IMR-90 (cell line): ENCODE results near the gene TNFRSF14. TPM values are rescaled to one million over a fixed set of nuclear protein-coding genes. Genes with fewer than 3 reads are reported as not detected.

Experiments used
- ATAC-seq: fragments of 200-7000 bp; cut with Tn5 transposase; 2 replicates; pipeline ENCODE4 v1.9.1; 2020; ENCODE audit warnings: low read depth, mild to moderate bottlenecking, moderate library complexity
- BruUV-seq: library from RNA; stranded (reverse); fragments of 400-500 nt; replicated peaks from 2 replicates; lab custom pipeline; 2021; lab: Mats Ljungman, UMichigan
- CTCF ChIA-PET: fragments of 300-600 bp; formaldehyde crosslinking; extraction: SDS; loops from one replicate; lab custom pipeline; 2021; ENCODE audit warnings: antibody characterized with exemption; lab: Yijun Ruan, JAX
- POLR2A ChIA-PET: fragments of 300-600 bp; sonication (Branson Sonifier 250); formaldehyde crosslinking; loops from one replicate; lab custom pipeline; 2022; ENCODE audit warnings: antibody characterized with exemption; ENCODE audit not compliant: unreplicated experiment; lab: Charles Lee
- DNase-seq: peaks from one replicate; pipeline ENCODE4 v3.0.0; 2013
- H2AFZ ChIP-seq: replicated peaks from 2 replicates; pipeline ENCODE3; 2013; ENCODE audit warnings: low read length, mild to moderate bottlenecking; ENCODE audit not compliant: poor library complexity
- H2AK5ac ChIP-seq: 2 replicates; pipeline ENCODE4 v1.6.1; 2013; ENCODE audit warnings: low read depth, low read length, inconsistent platforms
- H2AK9ac ChIP-seq: replicated peaks from 2 replicates; pipeline ENCODE3; 2013; ENCODE audit warnings: mild to moderate bottlenecking, low read depth, low read length, moderate library complexity; ENCODE audit not compliant: poor library complexity
- H2BK120ac ChIP-seq: 2 replicates; pipeline ENCODE4 v1.6.1; 2013; ENCODE audit warnings: low read depth, low read length, inconsistent platforms
- H2BK15ac ChIP-seq: 3 replicates; pipeline ENCODE4 v1.6.1; 2013; ENCODE audit warnings: low read depth, low read length, inconsistent platforms
- H2BK20ac ChIP-seq: 2 replicates; pipeline ENCODE4 v1.6.1; 2013; ENCODE audit warnings: low read depth, mild to moderate bottlenecking, inconsistent platforms, low read length, moderate library complexity
- H2BK5ac ChIP-seq: 2 replicates; pipeline ENCODE4 v1.6.1; 2013; ENCODE audit warnings: mild to moderate bottlenecking, low read depth, low read length, inconsistent platforms; ENCODE audit not compliant: poor library complexity, severe bottlenecking
- H3K14ac ChIP-seq: replicated peaks from 2 replicates; pipeline ENCODE4 v1.6.1; 2013; ENCODE audit warnings: low read depth, low read length, inconsistent platforms
- H3K18ac ChIP-seq: 2 replicates; pipeline ENCODE4 v1.6.1; 2013; ENCODE audit warnings: low read depth, low read length, control low read depth
- H3K23ac ChIP-seq: 2 replicates; pipeline ENCODE4 v1.6.1; 2013; ENCODE audit warnings: low read depth, low read length, inconsistent platforms
- H3K27ac ChIP-seq: 2 replicates; pipeline ENCODE4 v1.5.1; 2013; ENCODE audit warnings: mild to moderate bottlenecking, control low read depth, low read length; ENCODE audit not compliant: insufficient read depth
- H3K27me3 ChIP-seq: 2 replicates; pipeline ENCODE4 v1.6.1; 2013; ENCODE audit warnings: low read length; ENCODE audit not compliant: control insufficient read depth, insufficient read depth
- H3K36me3 ChIP-seq: 2 replicates; pipeline ENCODE4 v1.6.1; 2013; ENCODE audit warnings: low read length, mixed read lengths; ENCODE audit not compliant: control insufficient read depth, insufficient read depth
- H3K4ac ChIP-seq: 2 replicates; pipeline ENCODE4 v1.6.1; 2013; ENCODE audit warnings: low read depth, low read length, inconsistent platforms
- H3K4me1 ChIP-seq: 2 replicates; pipeline ENCODE4 v1.6.1; 2013; ENCODE audit warnings: low read length, mixed read lengths; ENCODE audit not compliant: control insufficient read depth, insufficient read depth
- H3K4me2 ChIP-seq: 2 replicates; pipeline ENCODE4 v1.6.1; 2013; ENCODE audit warnings: low read depth, mild to moderate bottlenecking, control low read depth, low read length, moderate library complexity
- H3K4me3 ChIP-seq: 2 replicates; pipeline ENCODE4 v1.5.1; 2013; ENCODE audit warnings: low read depth, mild to moderate bottlenecking, control low read depth, low read length, moderate library complexity; ENCODE audit not compliant: insufficient read depth
- H3K56ac ChIP-seq: 2 replicates; pipeline ENCODE4 v1.6.1; 2013; ENCODE audit warnings: low read length, inconsistent platforms; ENCODE audit not compliant: insufficient read depth; ENCODE audit errors: extremely low read depth
- H3K79me1 ChIP-seq, 2 experiments: 2 replicates each; pipeline ENCODE4 v1.6.1; 2013; ENCODE audit warnings: low read length in 2 of 2, inconsistent platforms in 1 of 2, low read depth in 1 of 2
- H3K9ac ChIP-seq: 2 replicates; pipeline ENCODE4 v1.6.1; 2013; ENCODE audit warnings: low read depth, low read length, control low read depth
- H3K9me1 ChIP-seq: 2 replicates; pipeline ENCODE4 v1.6.1; 2013; ENCODE audit warnings: low read length, inconsistent platforms; ENCODE audit not compliant: insufficient read depth
- H3K9me3 ChIP-seq: 2 replicates; pipeline ENCODE4 v1.6.1; 2013; ENCODE audit warnings: low read length; ENCODE audit not compliant: control insufficient read depth, insufficient read depth
- H4K20me1 ChIP-seq: 2 replicates; pipeline ENCODE4 v1.6.1; 2013; ENCODE audit warnings: low read length, inconsistent platforms; ENCODE audit not compliant: insufficient read depth
- H4K5ac ChIP-seq: 2 replicates; pipeline ENCODE4 v1.6.1; 2013; ENCODE audit warnings: mild to moderate bottlenecking, low read depth, low read length, control low read depth
- H4K8ac ChIP-seq, 2 experiments: 2 replicates each; pipeline ENCODE4 v1.6.1; 2013; ENCODE audit warnings: low read depth in 2 of 2, low read length in 2 of 2, control low read depth in 1 of 2, inconsistent platforms in 1 of 2
- H4K91ac ChIP-seq: 2 replicates; pipeline ENCODE4 v1.6.1; 2013; ENCODE audit warnings: low read depth, low read length, inconsistent platforms; ENCODE audit not compliant: insufficient read depth
- BHLHE40 ChIP-seq: fragments of 150-350 bp; IDR thresholded peaks from 2 replicates; pipeline ENCODE4 v1.6.1; 2016; ENCODE audit warnings: mild to moderate bottlenecking, low read depth, low read length
- CEBPB ChIP-seq: IDR thresholded peaks from 2 replicates; pipeline ENCODE4 v1.6.1; 2012; ENCODE audit warnings: low read depth, low read length, improper control_type of control experiment
- CHD1 ChIP-seq: IDR thresholded peaks from 2 replicates; pipeline ENCODE4 v1.6.1; 2012; ENCODE audit warnings: low read depth, low read length, improper control_type of control experiment
- CTCF ChIP-seq: conservative IDR thresholded peaks from 2 replicates; pipeline ENCODE4 v1.5.1; 2012; ENCODE audit warnings: mild to moderate bottlenecking, low read depth, low read length, improper control_type of control experiment
- ELK1 ChIP-seq: fragments of 150-350 bp; IDR thresholded peaks from 2 replicates; pipeline ENCODE4 v1.6.1; 2016; ENCODE audit warnings: low read depth, mild to moderate bottlenecking, low read length, moderate library complexity, borderline replicate concordance
- FOS ChIP-seq: fragments of 150-350 bp; IDR thresholded peaks from 2 replicates; pipeline ENCODE4 v1.6.1; 2016; ENCODE audit warnings: low read depth, low read length
- MAFK ChIP-seq: IDR thresholded peaks from 2 replicates; pipeline ENCODE4 v1.6.1; 2012; ENCODE audit warnings: low read depth, low read length, improper control_type of control experiment
- MAZ ChIP-seq: IDR thresholded peaks from 2 replicates; pipeline ENCODE4 v1.6.1; 2012; ENCODE audit warnings: low read depth, mild to moderate bottlenecking, low read length, improper control_type of control experiment, moderate library complexity, borderline replicate concordance
- MXI1 ChIP-seq: IDR thresholded peaks from 2 replicates; pipeline ENCODE4 v1.6.1; 2012; ENCODE audit warnings: low read depth, mild to moderate bottlenecking, low read length, moderate library complexity, borderline replicate concordance
- NFE2L2 ChIP-seq: fragments of 150-350 bp; IDR thresholded peaks from 2 replicates; pipeline ENCODE4 v1.6.1; 2016; ENCODE audit warnings: low read depth, mild to moderate bottlenecking, low read length
- POLR2A ChIP-seq: IDR thresholded peaks from 2 replicates; pipeline ENCODE4 v1.6.1; 2012; ENCODE audit warnings: mild to moderate bottlenecking, low read depth, low read length
- RAD21 ChIP-seq: IDR thresholded peaks from 2 replicates; pipeline ENCODE4 v1.6.1; 2012; ENCODE audit warnings: low read length, improper control_type of control experiment
- RCOR1 ChIP-seq: IDR thresholded peaks from 2 replicates; pipeline ENCODE4 v1.6.1; 2012; ENCODE audit warnings: mild to moderate bottlenecking, low read length, improper control_type of control experiment; ENCODE audit not compliant: insufficient replicate concordance
- RFX5 ChIP-seq: IDR thresholded peaks from 2 replicates; pipeline ENCODE4 v1.8.0; 2012; ENCODE audit warnings: low read depth, mild to moderate bottlenecking, low read length, moderate library complexity
- SMC3 ChIP-seq: fragments of 150-350 bp; IDR thresholded peaks from 2 replicates; pipeline ENCODE4 v1.6.1; 2016; ENCODE audit warnings: low read depth, mild to moderate bottlenecking, antibody characterized with exemption, low read length, moderate library complexity
- USF2 ChIP-seq: fragments of 150-350 bp; IDR thresholded peaks from 2 replicates; pipeline ENCODE4 v1.6.1; 2017; ENCODE audit warnings: mild to moderate bottlenecking, antibody characterized with exemption, low read length, low read depth
- WGBS, 2 experiments: methylation state at CpG; one replicate each; pipeline versions ENCODE4 v1.1.5 to v1.1.7; 2013; ENCODE audit warnings: missing lambda C conversion rate in 2 of 2; ENCODE audit not compliant: insufficient read length in 1 of 2; ENCODE audit errors: extremely low coverage in 2 of 2; 5-methylcytosine and 5-hydroxymethylcytosine counted together
- dilution Hi-C: fragments of 300-500 bp; cut with HindIII; formaldehyde crosslinking; loops from one replicate; pipeline ENCODE4 v1.14.3; 2018; ENCODE audit warnings: low sequenced_read_pairs; ENCODE audit not compliant: unreplicated experiment
- in situ Hi-C: fragments of 300-500 bp; cut with MboI; formaldehyde crosslinking; loops from 3 replicates; pipeline ENCODE4 v1.14.3; 2019; ENCODE audit warnings: low sequenced_read_pairs, inconsistent platforms, mixed read lengths
- intact Hi-C: fragments of 100-400 bp; cut with micrococcal nuclease; formaldehyde crosslinking; loops from 2 replicates; pipeline ENCODE4 v1.10.0; 2022
- polyA plus RNA-seq, 3 experiments: library from polyadenylated mRNA; depleted of rRNA; stranded (reverse); fragments of >200 nt; gene quantifications; 2 replicates each; pipeline ENCODE4 v1.2.3, GENCODE V29; 2012; ENCODE audit warnings: low replicate concordance in 1 of 3
- total RNA-seq: library from RNA; depleted of rRNA; stranded (reverse); fragments of >200 nt; gene quantifications from 2 replicates; pipeline ENCODE4 v1.2.3, GENCODE V29; 2012

The TNFRSF14 gene
- total and polyA plus RNA-seq, 2 of the 4 experiments (the other 2 are of a cell fraction): 1.3 to 4.2 TPM

GRCh38 chr1:2522230-2522629, 33.9 kb upstream of the TNFRSF14 start:
- intact Hi-C loops: no loop called here
- H4K20me1 ChIP-seq: peaks cover 49% of the 10 kb centered on the region
- dilution Hi-C loops: no loop called here

More at GRCh38 chr1:2522230-2522629, 33.9 kb upstream of the TNFRSF14 start:
- H2AK9ac ChIP-seq: no peak overlapping the region
- peaks cover 13% of the 10 kb centered on the region for H3K9me1 ChIP-seq
- no peak overlapping the region for H2BK120ac ChIP-seq
- no peak overlapping the region for H2AFZ ChIP-seq
- H4K91ac ChIP-seq: no peak overlapping the region
- no peak overlapping the region for H2BK20ac ChIP-seq
- peaks cover 7 to 51% of the 10 kb centered on the region in 2 experiments for H3K79me1 ChIP-seq
- no CpG with 5 or more reads among the region's 7 CpGs for WGBS, 2 experiments
- no peak overlapping the region for H2BK5ac ChIP-seq
- H3K9me3 ChIP-seq: no peaks in the 10 kb centered on the region
- H3K23ac ChIP-seq: no peak overlapping the region
- H3K4ac ChIP-seq: no peak overlapping the region
- no peaks in the 10 kb centered on the region for H3K27me3 ChIP-seq
- H3K9ac ChIP-seq: no peak overlapping the region
- no TSS peak for BruUV-seq
- ChIA-PET POLR2A (no interaction called here), CTCF (no interaction called here)
- H3K14ac ChIP-seq: no peak overlapping the region
- H3K4me2 ChIP-seq: no peak overlapping the region
- H2AK5ac ChIP-seq: no peak overlapping the region
- H3K4me1 ChIP-seq: peaks cover 25% of the 10 kb centered on the region
- no peak overlapping the region for H4K5ac ChIP-seq
- no peak overlapping the region for H4K8ac ChIP-seq
- no peak overlapping the region for H3K4me3 ChIP-seq
- H3K36me3 ChIP-seq: peaks cover 38% of the 10 kb centered on the region
- DNase-seq (no peak), ATAC-seq (no peak)
- no peak overlapping the region for H3K56ac ChIP-seq
- H2BK15ac ChIP-seq: no peak overlapping the region
- TF ChIP-seq MAFK (no peak), POLR2A (no peak), ELK1 (no peak), CTCF (no peak), BHLHE40 (no peak), MAZ (no peak), RAD21 (no peak), RFX5 (no peak), USF2 (no peak), FOS (no peak), CEBPB (no peak), CHD1 (no peak), RCOR1 (no peak), SMC3 (no peak), MXI1 (no peak), NFE2L2 (no peak)
- in situ Hi-C loops: no loop called here
- H3K27ac ChIP-seq: no peak overlapping the region
- H3K18ac ChIP-seq: no peak overlapping the region
